BJ (cell line): ENCODE data around the gene TMEM250. TPM values are rescaled to one million over a fixed set of nuclear protein-coding genes. Genes with fewer than 3 reads are reported as not detected.

Source experiments
- CTCF ChIA-PET: fragments of 350-600 bp; formaldehyde crosslinking; extraction: SDS; loops from one replicate; lab custom pipeline; 2021; ENCODE audit warnings: antibody characterized with exemption, inconsistent platforms; lab: Yijun Ruan, JAX
- POLR2A ChIA-PET: fragments of 300-600 bp; sonication (Branson Sonifier 250); formaldehyde crosslinking; extraction: SDS; loops from one replicate; lab custom pipeline; 2021; ENCODE audit warnings: antibody characterized with exemption; lab: Charles Lee
- DNase-seq: peaks from one replicate; pipeline ENCODE4 v3.0.0-alpha.2; 2011; ENCODE audit warnings: low read depth
- H3K27me3 ChIP-seq: 2 replicates; pipeline ENCODE4 v1.6.0; 2011; ENCODE audit warnings: low read length; ENCODE audit not compliant: control insufficient read depth, insufficient read depth
- H3K36me3 ChIP-seq: 2 replicates; pipeline ENCODE4 v1.5.1; 2011; ENCODE audit warnings: low read length; ENCODE audit not compliant: control insufficient read depth, insufficient read depth
- H3K4me3 ChIP-seq: 2 replicates; pipeline ENCODE4 v1.5.1; 2011; ENCODE audit warnings: low read depth, mild to moderate bottlenecking, control low read depth, low read length
- polyA plus RNA-seq: library from polyadenylated mRNA; depleted of rRNA; stranded (reverse); fragments of >200 nt; gene quantifications from 2 replicates; pipeline ENCODE4 v1.2.3, GENCODE V29; 2011
- TF ChIP-seq, protein P1 (sequence below): IDR thresholded peaks from 2 replicates; pipeline ENCODE4 v1.5.1; 2011; ENCODE audit warnings: low read depth, mild to moderate bottlenecking, control low read depth, inconsistent platforms, low read length, moderate library complexity; ENCODE audit not compliant: insufficient read depth

The TMEM250 gene
- polyA plus RNA-seq, 1 experiment = 20.7 TPM

DNA sequence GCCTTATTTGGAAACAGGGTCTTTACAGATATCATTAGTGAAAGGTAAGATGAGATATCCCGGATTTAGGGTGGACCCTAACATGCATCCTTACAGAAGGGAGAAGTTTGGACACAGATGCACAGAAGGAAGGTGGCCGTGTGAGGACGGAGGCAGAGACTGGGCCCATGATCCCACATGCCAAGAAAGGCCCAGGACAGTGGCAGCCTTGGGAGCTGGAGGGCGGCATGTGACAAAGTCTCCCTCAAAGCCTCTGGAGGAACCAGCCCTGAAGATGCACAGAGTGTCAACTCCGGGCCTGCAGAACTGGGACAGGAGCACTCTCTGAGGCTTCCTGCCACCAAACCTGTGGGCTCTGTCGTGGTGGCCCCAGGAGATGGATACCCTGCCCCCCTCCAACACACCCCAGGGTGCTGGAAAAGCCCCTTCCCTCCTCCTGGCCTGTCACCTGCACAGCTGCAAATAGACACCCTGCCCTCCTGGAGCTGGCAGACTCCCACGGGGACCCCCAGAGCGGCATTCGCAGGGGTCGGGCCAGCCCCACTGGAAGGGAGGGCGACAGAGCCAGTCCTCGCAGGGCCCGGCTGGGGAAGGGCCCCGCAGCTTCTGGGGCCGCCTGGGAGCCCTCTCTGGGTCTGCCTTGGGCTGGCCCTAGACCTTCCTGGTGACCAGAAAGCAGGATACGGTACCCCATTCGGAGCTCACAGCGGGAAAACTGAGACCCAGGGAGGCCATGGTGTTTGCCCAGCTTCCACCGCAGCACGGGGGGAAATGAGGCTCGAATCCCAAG is 31.5 kb downstream of the TMEM250 start:
- DNase-seq = no peak
- peaks cover 4% of the 10 kb centered on the region; the same call in 1 of the 2 replicates for H3K36me3 ChIP-seq
- no peaks in the 10 kb centered on the region for H3K27me3 ChIP-seq
- no peak overlapping the region for H3K4me3 ChIP-seq
- CTCF ChIA-PET = interaction anchor here (0.6 kb wide), 1 partner anchor 25 kb away, joined by 3 read pairs; no protein-coding TSS in a partner anchor
- TF ChIP-seq, protein P1, sequence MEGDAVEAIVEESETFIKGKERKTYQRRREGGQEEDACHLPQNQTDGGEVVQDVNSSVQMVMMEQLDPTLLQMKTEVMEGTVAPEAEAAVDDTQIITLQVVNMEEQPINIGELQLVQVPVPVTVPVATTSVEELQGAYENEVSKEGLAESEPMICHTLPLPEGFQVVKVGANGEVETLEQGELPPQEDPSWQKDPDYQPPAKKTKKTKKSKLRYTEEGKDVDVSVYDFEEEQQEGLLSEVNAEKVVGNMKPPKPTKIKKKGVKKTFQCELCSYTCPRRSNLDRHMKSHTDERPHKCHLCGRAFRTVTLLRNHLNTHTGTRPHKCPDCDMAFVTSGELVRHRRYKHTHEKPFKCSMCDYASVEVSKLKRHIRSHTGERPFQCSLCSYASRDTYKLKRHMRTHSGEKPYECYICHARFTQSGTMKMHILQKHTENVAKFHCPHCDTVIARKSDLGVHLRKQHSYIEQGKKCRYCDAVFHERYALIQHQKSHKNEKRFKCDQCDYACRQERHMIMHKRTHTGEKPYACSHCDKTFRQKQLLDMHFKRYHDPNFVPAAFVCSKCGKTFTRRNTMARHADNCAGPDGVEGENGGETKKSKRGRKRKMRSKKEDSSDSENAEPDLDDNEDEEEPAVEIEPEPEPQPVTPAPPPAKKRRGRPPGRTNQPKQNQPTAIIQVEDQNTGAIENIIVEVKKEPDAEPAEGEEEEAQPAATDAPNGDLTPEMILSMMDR = no peak
- POLR2A ChIA-PET = no interaction called here

DNA sequence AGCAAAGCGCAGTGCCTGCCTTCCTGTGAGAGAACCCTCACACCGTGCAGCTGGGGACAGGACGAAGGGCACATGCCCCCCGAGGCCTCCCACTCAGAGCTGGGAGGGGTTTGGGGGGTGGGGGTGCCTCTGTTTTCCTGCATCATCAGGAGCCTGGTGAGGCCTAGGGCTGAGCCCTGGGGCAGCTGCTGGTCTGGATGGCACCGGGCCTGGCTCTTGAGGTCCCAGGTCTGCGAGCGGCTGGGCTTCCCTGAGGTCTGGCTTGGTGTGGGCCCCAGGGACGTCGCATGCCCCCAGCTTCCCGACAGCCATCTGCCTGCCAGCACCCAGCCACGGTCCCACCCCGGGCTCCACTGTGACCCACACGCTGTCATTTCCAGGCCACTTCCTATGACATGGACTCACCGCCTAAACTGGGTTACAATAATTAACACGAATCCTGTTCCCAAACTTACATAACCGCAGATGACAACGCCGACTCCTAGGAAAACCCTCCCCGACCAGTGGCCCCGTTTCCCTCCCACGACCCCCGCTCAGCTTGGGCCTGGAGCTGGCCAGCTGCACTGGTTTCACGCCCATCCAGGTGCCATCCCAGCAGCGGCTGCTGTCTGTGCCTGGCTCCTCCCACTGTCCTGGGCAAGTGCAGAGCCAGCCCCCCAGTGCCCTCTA is 32.3 kb downstream of the TMEM250 start:
- CTCF ChIA-PET = interaction anchor here (0.6 kb wide), 1 partner anchor 26 kb away, joined by 3 read pairs; no protein-coding TSS in a partner anchor
- POLR2A ChIA-PET = no interaction called here

DNA sequence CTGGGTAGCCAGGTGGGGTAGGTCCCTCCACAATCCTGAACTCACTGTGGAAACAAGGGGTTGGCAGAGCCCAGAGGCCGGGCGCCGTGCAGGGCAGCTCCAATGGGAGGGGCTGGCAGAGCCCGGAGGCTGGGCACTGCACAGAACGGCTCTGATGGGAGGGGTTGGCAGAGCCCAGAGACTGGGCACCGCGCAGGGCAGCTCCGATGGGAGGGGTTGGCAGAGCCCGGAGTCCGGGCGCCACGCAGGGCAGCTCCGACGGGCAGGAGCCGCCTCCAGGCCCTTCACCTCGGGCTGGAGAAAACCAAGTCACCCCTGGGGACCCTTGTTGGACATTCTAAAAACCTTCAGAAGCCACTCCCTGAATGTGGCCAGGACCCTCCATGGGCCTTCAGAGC is 32.9 kb downstream of the TMEM250 start:
- no peak for DNase-seq
- H3K27me3 ChIP-seq = no peaks in the 10 kb centered on the region
- H3K4me3 ChIP-seq = no peak overlapping the region
- TF ChIP-seq, protein P1 = no peak
- H3K36me3 ChIP-seq = peaks cover 4% of the 10 kb centered on the region; the same call in 1 of the 2 replicates
- POLR2A ChIA-PET = no interaction called here
- CTCF ChIA-PET = interaction anchor here (1.1 kb wide), 1 partner anchor 21 kb away, joined by 3 read pairs; no protein-coding TSS in a partner anchor

More for the DNA sequence above, 32.3 kb downstream of the TMEM250 start:
- Histone ChIP-seq H3K27me3 (no peaks in the 10 kb centered on the region), H3K4me3 (no peak overlapping the region), H3K36me3 (peaks cover 4% of the 10 kb centered on the region; the same call in 1 of the 2 replicates)
- no peak for DNase-seq
- TF ChIP-seq, protein P1 = no peak

DNA sequence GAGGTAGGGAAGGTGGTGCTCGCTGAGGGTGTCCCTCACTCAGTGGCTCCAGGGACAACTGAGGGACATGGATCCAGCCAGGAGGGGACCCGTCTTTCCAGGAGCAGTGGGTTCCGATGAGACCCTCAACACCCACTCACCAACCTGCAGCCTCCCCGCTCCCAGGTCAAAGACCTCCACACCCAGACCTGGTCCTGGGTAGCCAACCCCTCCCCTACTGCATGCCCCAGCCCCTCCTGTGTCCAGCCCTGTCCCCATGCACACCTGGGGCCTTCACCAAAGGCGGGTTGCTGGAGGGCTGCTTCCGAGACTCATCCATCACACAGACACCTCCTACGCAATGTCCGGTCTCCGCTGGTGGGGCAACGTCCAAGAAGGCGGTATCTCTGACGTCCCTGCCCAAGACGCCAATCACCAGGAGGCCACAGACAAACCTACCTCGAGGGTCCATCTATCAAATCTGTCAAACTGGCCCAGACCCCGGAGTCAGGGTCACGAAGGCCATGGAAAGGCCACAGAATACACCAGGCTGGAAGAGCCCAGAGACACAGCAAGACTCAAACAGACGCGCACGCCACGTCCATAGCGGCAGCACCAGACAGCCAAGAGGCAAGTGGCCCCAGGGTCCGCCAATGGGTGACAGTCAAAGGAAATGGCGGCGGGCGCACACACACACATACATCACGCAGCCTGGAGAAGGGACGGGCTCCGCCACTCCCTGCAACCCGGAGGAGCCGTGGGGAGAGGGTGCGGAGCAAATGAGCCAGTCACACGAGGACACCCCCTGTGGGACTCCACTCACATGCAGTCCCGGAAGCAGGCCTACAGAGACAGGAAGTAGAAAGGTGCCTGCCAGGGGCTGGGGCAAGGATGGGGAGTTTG is 34.4 kb downstream of the TMEM250 start:
- ChIA-PET POLR2A (no interaction called here), CTCF (no interaction called here)
- peaks cover 4% of the 10 kb centered on the region; the same call in 1 of the 2 replicates for H3K36me3 ChIP-seq
- H3K27me3 ChIP-seq = no peaks in the 10 kb centered on the region
- no peak for DNase-seq
- H3K4me3 ChIP-seq = no peak overlapping the region
- TF ChIP-seq, protein P1 = no peak
